HG02840 (cell line): ENCODE results near the gene TBCK.

Source experiments
- ATAC-seq: cut with Tn5 transposase; IDR thresholded peaks from one replicate; pipeline ENCODE4 v1.9.1; 2021; ENCODE audit warnings: mild to moderate bottlenecking, moderate library complexity, moderate number of reproducible peaks; ENCODE audit not compliant: unreplicated experiment, low FRiP score

TBCK gene

GRCh38 chr4:106291678-106292077 is 24.3 kb downstream of the TBCK start:
- no peak for ATAC-seq

- ATAC-seq = no peak
Measured at GRCh38 chr4:106289737-106290136, 26.3 kb downstream of the TBCK start.

GRCh38 chr4:106287353-106287969 is 28.5 kb downstream of the TBCK start:
- ATAC-seq = no peak

GRCh38 chr4:106286611-106287010 is 29.4 kb downstream of the TBCK start:
- no peak for ATAC-seq

- no peak for ATAC-seq
Measured at GRCh38 chr4:106284227-106284626, 31.8 kb downstream of the TBCK start.

- no peak for ATAC-seq
Measured at GRCh38 chr4:106277140-106277675, 38.8 kb downstream of the TBCK start.

- no peak for ATAC-seq
Measured at GRCh38 chr4:106273831-106274230, 42.2 kb downstream of the TBCK start.

- no peak for ATAC-seq
Measured at GRCh38 chr4:106270736-106271135, 45.3 kb downstream of the TBCK start.

GRCh38 chr4:106269711-106270110 is 46.3 kb downstream of the TBCK start:
- no peak for ATAC-seq

GRCh38 chr4:106268786-106269185 is 47.2 kb downstream of the TBCK start:
- ATAC-seq = no peak

- ATAC-seq = no peak
Measured at GRCh38 chr4:106266201-106266600, 49.8 kb downstream of the TBCK start.

GRCh38 chr4:106264331-106264728 is 51.7 kb downstream of the TBCK start:
- ATAC-seq = no peak

GRCh38 chr4:106263594-106264330 is 52.2 kb downstream of the TBCK start:
- ATAC-seq = no peak

GRCh38 chr4:106261980-106262379 is 54.0 kb downstream of the TBCK start:
- ATAC-seq = no peak

- ATAC-seq = no peak
Measured at GRCh38 chr4:106258145-106259045, 57.6 kb downstream of the TBCK start.

GRCh38 chr4:106256190-106256589 is 59.8 kb downstream of the TBCK start:
- no peak for ATAC-seq

GRCh38 chr4:106255195-106255594 is 60.8 kb downstream of the TBCK start:
- ATAC-seq = no peak

GRCh38 chr4:106253364-106254129 is 62.5 kb downstream of the TBCK start:
- ATAC-seq = no peak

GRCh38 chr4:106247600-106247999 is 68.4 kb downstream of the TBCK start:
- ATAC-seq = no peak

GRCh38 chr4:106246441-106246840 is 69.6 kb downstream of the TBCK start:
- ATAC-seq = no peak
